Endothelial cell of umbilical vein (primary cell): ENCODE data around the gene TRPM3. TPM values are rescaled to one million over a fixed set of nuclear protein-coding genes. Genes with fewer than 3 reads are reported as not detected.

Experiments
- BruUV-seq: library from RNA; stranded (reverse); fragments of 400-500 nt; replicated peaks from 2 replicates; lab custom pipeline; 2021; lab: Mats Ljungman, UMichigan
- CTCF ChIA-PET: fragments of 300-600, 350-600 bp; sonication (Branson Sonifier 250); formaldehyde crosslinking; loops from one replicate; lab custom pipeline; 2021; ENCODE audit warnings: antibody characterized with exemption, inconsistent platforms; lab: Charles Lee
- POLR2A ChIA-PET: fragments of 300-600, 350-600 bp; sonication (Branson Sonifier 250); formaldehyde crosslinking; loops from one replicate; lab custom pipeline; 2021; ENCODE audit warnings: antibody characterized with exemption, inconsistent platforms; lab: Charles Lee
- DNase-seq: peaks from one replicate; pipeline ENCODE4 v3.0.0-alpha.2; 2011; ENCODE audit warnings: low read depth, low spot score
- FAIRE-seq: peaks from 2 replicates; lab custom pipeline; 2011; peaks lifted over from hg19 to GRCh38; lab: Jason Lieb, UNC
- H2AFZ ChIP-seq: 2 replicates; pipeline ENCODE4 v1.6.0; 2012; ENCODE audit warnings: low read depth, low read length, control low read depth, inconsistent platforms
- H3K27ac ChIP-seq: 2 replicates; pipeline ENCODE4 v1.5.1; 2011; ENCODE audit warnings: low read depth, mild to moderate bottlenecking, control low read depth, low read length, moderate library complexity; ENCODE audit not compliant: insufficient read depth
- H3K27me3 ChIP-seq, 2 experiments: 2 replicates each; pipeline versions ENCODE4 v1.6.0 to v1.6.1; 2011; ENCODE audit warnings: low read length in 2 of 2, mixed read lengths in 1 of 2; ENCODE audit not compliant: control insufficient read depth in 2 of 2, insufficient read depth in 2 of 2
- H3K36me3 ChIP-seq, 2 experiments: 2 replicates in 1 of 2; 3 replicates in 1 of 2; pipeline ENCODE4 v1.5.1; 2011; ENCODE audit warnings: low read length in 2 of 2, mild to moderate bottlenecking in 1 of 2, moderate library complexity in 1 of 2; ENCODE audit not compliant: control insufficient read depth in 2 of 2, insufficient read depth in 2 of 2; ENCODE audit errors: extremely low read depth in 1 of 2
- H3K4me1 ChIP-seq: 3 replicates; pipeline ENCODE4 v1.5.1; 2011; ENCODE audit warnings: mild to moderate bottlenecking, low read length; ENCODE audit not compliant: control insufficient read depth, insufficient read depth; ENCODE audit errors: extremely low read depth
- H3K4me2 ChIP-seq: 2 replicates; pipeline ENCODE4 v1.6.1; 2011; ENCODE audit warnings: low read length, control low read depth, mixed read lengths; ENCODE audit not compliant: insufficient read depth
- H3K4me3 ChIP-seq, 3 experiments: fragments of 200-600 bp in 1 of 3; sonication (generic), shearing (Covaris generic) in 1 of 3; replicated peaks in 1 of 3; 2 replicates each; pipeline ENCODE4 v1.5.1; 2011 to 2016; ENCODE audit warnings: control low read depth in 3 of 3, low read length in 3 of 3, mild to moderate bottlenecking in 2 of 3, inconsistent platforms in 1 of 3, low read depth in 1 of 3, moderate library complexity in 1 of 3; ENCODE audit not compliant: insufficient read depth in 1 of 3
- H3K79me2 ChIP-seq: 2 replicates; pipeline ENCODE4 v1.6.0; 2012; ENCODE audit warnings: low read length, inconsistent platforms; ENCODE audit not compliant: control insufficient read depth, insufficient read depth
- H3K9ac ChIP-seq: replicated peaks from 2 replicates; pipeline ENCODE3; 2011; ENCODE audit warnings: low read length, control low read depth; ENCODE audit not compliant: insufficient read depth; ENCODE audit errors: extremely low read depth
- H3K9me1 ChIP-seq: replicated peaks from 3 replicates; pipeline ENCODE4 v1.6.0; 2011; ENCODE audit warnings: mild to moderate bottlenecking, low read length; ENCODE audit not compliant: control insufficient read depth, insufficient read depth; ENCODE audit errors: extremely low read depth
- H3K9me3 ChIP-seq: replicated peaks from 2 replicates; pipeline ENCODE4 v1.5.1; 2012; ENCODE audit warnings: low read length, inconsistent platforms; ENCODE audit not compliant: control insufficient read depth, insufficient read depth
- H4K20me1 ChIP-seq: replicated peaks from 2 replicates; pipeline ENCODE3; 2011; ENCODE audit warnings: mild to moderate bottlenecking, low read length; ENCODE audit not compliant: control insufficient read depth, insufficient read depth; ENCODE audit errors: extremely low read depth
- CTCF ChIP-seq, 2 donors: IDR thresholded peaks; 1 replicate in 1 of 2; 2 replicates in 1 of 2; pipeline ENCODE4 v1.5.1; 2011; ENCODE audit warnings: low read length in 2 of 2, mild to moderate bottlenecking in 2 of 2, moderate library complexity in 2 of 2, control low read depth in 1 of 2, inconsistent platforms in 1 of 2, low read depth in 1 of 2; ENCODE audit not compliant: insufficient read depth in 1 of 2; ENCODE audit errors: extremely low read depth in 1 of 2
- EZH2 ChIP-seq: IDR thresholded peaks from 2 replicates; pipeline ENCODE4 v1.6.1; 2012; ENCODE audit warnings: borderline replicate concordance, low read depth, mild to moderate bottlenecking, moderate library complexity, low read length, inconsistent platforms; ENCODE audit not compliant: severe bottlenecking
- FOS ChIP-seq: IDR thresholded peaks from 2 replicates; pipeline ENCODE4 v1.6.1; 2011; ENCODE audit warnings: mild to moderate bottlenecking, low read length, moderate library complexity, borderline replicate concordance; ENCODE audit not compliant: insufficient read depth
- GATA2 ChIP-seq: IDR thresholded peaks from 2 replicates; pipeline ENCODE4 v1.7.0; 2011; ENCODE audit warnings: low read depth, mild to moderate bottlenecking, moderate library complexity, mixed read lengths, low read length; ENCODE audit not compliant: insufficient read length, insufficient read depth
- JUN ChIP-seq: IDR thresholded peaks from 2 replicates; pipeline ENCODE4 v1.6.1; 2011; ENCODE audit warnings: borderline replicate concordance, low read depth; ENCODE audit not compliant: insufficient read length, insufficient read depth
- MAX ChIP-seq: IDR thresholded peaks from 2 replicates; pipeline ENCODE4 v1.6.1; 2011; ENCODE audit not compliant: insufficient read depth, insufficient read length
- MYC ChIP-seq: IDR thresholded peaks from one replicate; pipeline ENCODE4 v1.6.1; 2011; ENCODE audit warnings: mild to moderate bottlenecking, low read depth, low read length
- POLR2A ChIP-seq: IDR thresholded peaks from 2 replicates; pipeline ENCODE4 v1.6.1; 2012; ENCODE audit warnings: low read depth, mild to moderate bottlenecking, control low read depth, low read length
- POLR2AphosphoS5 ChIP-seq: IDR thresholded peaks from 2 replicates; pipeline ENCODE4 v1.6.1; 2012; ENCODE audit warnings: low read depth, mild to moderate bottlenecking, control low read depth, low read length, moderate library complexity; ENCODE audit not compliant: insufficient read depth
- dilution Hi-C: fragments of 300-500 bp; cut with MboI; formaldehyde crosslinking; loops from one replicate; pipeline ENCODE4 v1.15.0; 2019; ENCODE audit warnings: low sequenced_read_pairs; ENCODE audit not compliant: extremely low pct_ligation_motif_present
- intact Hi-C: fragments of 100-400 bp; cut with micrococcal nuclease; formaldehyde crosslinking; loops from one replicate; pipeline ENCODE4 v1.10.0; 2022
- polyA plus RNA-seq, 4 experiments: library from polyadenylated mRNA; depleted of rRNA in 3 of 4; stranded (reverse) in 3 of 4; unstranded in 1 of 4; fragments of >200 nt; gene quantifications; 2 replicates each; pipeline versions ENCODE4 v1.2.1 to v1.2.3, GENCODE V29; 2011 to 2012; ENCODE audit warnings: missing spikeins in 1 of 4
- total RNA-seq: library from RNA; stranded (reverse); gene quantifications from 2 replicates; pipeline ENCODE4 v1.2.3, GENCODE V29; 2021

TRPM3 gene
- total and polyA plus RNA-seq, 2 donors (not counting 3 experiments of a cell fraction or from before 2014, with no cell fraction given) = 0.17 to 0.33 TPM

- POLR2A ChIA-PET = no interaction called here
Measured at GRCh38 chr9:70917277-70917676, 204.1 kb downstream of the TRPM3 start.

More at GRCh38 chr9:70917277-70917676, 204.1 kb downstream of the TRPM3 start:
- H3K4me3 ChIP-seq = no peak overlapping the region
- no peak overlapping the region for H3K9ac ChIP-seq
- DNase-seq (no peak), FAIRE-seq (no peak)
- H3K9me3 ChIP-seq = no peaks in the 10 kb centered on the region
- CTCF ChIA-PET = interaction anchor here (1.8 kb wide), 1 partner anchor 11 kb away, joined by 5 read pairs; no protein-coding TSS in a partner anchor
- no peaks in the 10 kb centered on the region for H3K79me2 ChIP-seq
- no TSS peak for BruUV-seq
- intact Hi-C loops = no loop called here
- no peaks in the 10 kb centered on the region for H4K20me1 ChIP-seq
- no peaks in the 10 kb centered on the region for H3K4me1 ChIP-seq
- no peaks in the 10 kb centered on the region for H3K36me3 ChIP-seq
- H3K4me2 ChIP-seq = no peak overlapping the region
- H3K27ac ChIP-seq = no peak overlapping the region
- H3K27me3 ChIP-seq = no peaks in the 10 kb centered on the region
- TF ChIP-seq JUN = no peak
- no peak for TF ChIP-seq FOS
- no peak for TF ChIP-seq CTCF (IDR thresholded peaks at IDR 0.05; ENCODE audit: extremely low read depth in 1 of 2, insufficient read depth in 1 of 2, low read depth in 1 of 2, low read length in 2 of 2)
- no peak for TF ChIP-seq MYC
- TF ChIP-seq GATA2 = no peak
- TF ChIP-seq POLR2A = no peak
- TF ChIP-seq POLR2AphosphoS5 = no peak
- TF ChIP-seq MAX = no peak
- TF ChIP-seq EZH2 = no peak
- H2AFZ ChIP-seq = no peak overlapping the region
- dilution Hi-C loops = no loop called here
- no peaks in the 10 kb centered on the region for H3K9me1 ChIP-seq
